HG03442 (cell line): ENCODE data around the gene C2CD5.

Source experiments
- ATAC-seq: cut with Tn5 transposase; IDR thresholded peaks from one replicate; pipeline ENCODE4 v1.9.1; 2021; ENCODE audit warnings: mild to moderate bottlenecking, moderate library complexity; ENCODE audit not compliant: unreplicated experiment

Gene C2CD5

GRCh38 chr12:22415342-22416309, 128.7 kb downstream of the C2CD5 start:
- no peak for ATAC-seq

- ATAC-seq, result no peak
Measured at GRCh38 chr12:22414742-22415141, 129.6 kb downstream of the C2CD5 start.

GRCh38 chr12:22413592-22413991, 130.8 kb downstream of the C2CD5 start:
- ATAC-seq, result no peak

- ATAC-seq, result no peak
Measured at GRCh38 chr12:22412581-22412980, 131.8 kb downstream of the C2CD5 start.

- ATAC-seq, result no peak
Measured at GRCh38 chr12:22410486-22410885, 133.9 kb downstream of the C2CD5 start.

GRCh38 chr12:22409377-22410164, 134.8 kb downstream of the C2CD5 start:
- ATAC-seq, result peak; percentile 99

GRCh38 chr12:22408610-22409376, 135.5 kb downstream of the C2CD5 start:
- no peak for ATAC-seq

GRCh38 chr12:22407397-22407796, 136.9 kb downstream of the C2CD5 start:
- ATAC-seq, result no peak

GRCh38 chr12:22406627-22407026, 137.7 kb downstream of the C2CD5 start:
- ATAC-seq, result peak; percentile 26

GRCh38 chr12:22399464-22400180, 144.7 kb downstream of the C2CD5 start:
- no peak for ATAC-seq
